Measurements from ENCODE around the gene PHF3. TPM values are rescaled to one million over a fixed set of nuclear protein-coding genes. Genes with fewer than 3 reads are reported as not detected.

PHF3 gene
- total RNA-seq, result 100 to 1,000 TPM in 1 of 2 donors, 10 to 100 TPM in 1; 38.9 to 137 TPM
- polyA plus RNA-seq, result 10 to 100 TPM in 1 of 2 donors, 1 to 10 TPM in 1; 8.3 to 11.5 TPM
- long read RNA-seq, donor 1, partial matches to known transcripts, result 28 of 29 reads
- long read RNA-seq, donor 1, other reads (novel, unspliced or antisense), result 0 of 29 reads
- long read RNA-seq, donor 2, partial matches to known transcripts, result 0 of 1 reads
- long read RNA-seq, donor 2, other reads (novel, unspliced or antisense), result 0 of 1 reads
- long read RNA-seq, donor 3, partial matches to known transcripts, result 5 of 5 reads
- long read RNA-seq, donor 3, other reads (novel, unspliced or antisense), result 0 of 5 reads
- long read RNA-seq, donor 4, result 0 reads
- long read RNA-seq, donor 5, full-length matches to known transcripts, result 1 of 1 reads
- long read RNA-seq, donor 5, partial matches to known transcripts, result 0 of 1 reads
- long read RNA-seq, donor 5, other reads (novel, unspliced or antisense), result 0 of 1 reads

GRCh38 chr6:63635588-63636517 is at the start of gene PHF3:
Gene PHF3, plus strand, starts transcription at chr6:63635802. Its CDS starts 10,750 bp downstream, at chr6:63646552.
- 0% methylated on average over 85 to 126 of the region's 126 CpGs for WGBS, 2 donors
- Histone ChIP-seq H3K27ac (ENCODE audit: low read depth in 1 of 2, low read length in 1 of 2) (peak within 1 kb of the TSS; percentile 97 to 98), H3K27me3 (ENCODE audit: control insufficient read depth in 3 of 3, insufficient read depth in 3 of 3, low read length in 2 of 3) (no peaks in the 10 kb centered on the region), H3K4me3 (peak within 1 kb of the TSS; percentile 69), H3K9ac (ENCODE audit: insufficient read depth in 1 of 2, low read length in 2 of 2) (peak within 1 kb of the TSS; percentile 86 to 90), H3K9me3 (ENCODE audit: control insufficient read depth in 4 of 4, insufficient read depth in 3 of 4, low read length in 3 of 4) (no peaks in the 10 kb centered on the region), H3K36me3 (ENCODE audit: control insufficient read depth in 4 of 4, insufficient read depth in 4 of 4, low read length in 4 of 4) (no peaks in the 10 kb centered on the region), H3K4me1 (ENCODE audit: control insufficient read depth in 5 of 5, insufficient read depth in 5 of 5, low read length in 5 of 5) (peaks cover 0 to 37% (median 0%) of the 10 kb centered on the region in 5 donors)
- ATAC-seq (ENCODE audit: insufficient read depth, low FRiP score) (peak; percentile 97), DNase-seq (peak; percentile 95 to 97 (median 95))
- no peak for TF ChIP-seq CTCF (IDR thresholded peaks at IDR 0.05; ENCODE audit: control extremely low read depth, extremely low read depth)

GRCh38 chr6:63589952-63590411 is 45.6 kb upstream of the PHF3 start:
- Histone ChIP-seq H3K36me3 (ENCODE audit: control insufficient read depth in 4 of 4, insufficient read depth in 4 of 4, low read length in 4 of 4) (no peaks in the 10 kb centered on the region), H3K27ac (ENCODE audit: low read depth in 1 of 2, low read length in 1 of 2) (no peak overlapping the region), H3K9ac (ENCODE audit: insufficient read depth in 1 of 2, low read length in 2 of 2) (no peak overlapping the region), H3K27me3 (ENCODE audit: control insufficient read depth in 3 of 3, insufficient read depth in 3 of 3, low read length in 2 of 3) (no peaks in the 10 kb centered on the region), H3K4me1 (ENCODE audit: control insufficient read depth in 5 of 5, insufficient read depth in 5 of 5, low read length in 5 of 5) (no peaks in the 10 kb centered on the region), H3K9me3 (ENCODE audit: control insufficient read depth in 4 of 4, insufficient read depth in 3 of 4, low read length in 3 of 4) (no peaks in the 10 kb centered on the region), H3K4me3 (no peak overlapping the region)
- ATAC-seq (ENCODE audit: insufficient read depth, low FRiP score) (no peak), DNase-seq (no peak)
- WGBS, 2 donors, result 67 to 74% methylated on average over 2 of the region's 2 CpGs
- TF ChIP-seq CTCF (IDR thresholded peaks at IDR 0.05; ENCODE audit: control extremely low read depth, extremely low read depth), result no peak

- Histone ChIP-seq H3K27me3 (ENCODE audit: control insufficient read depth in 3 of 3, insufficient read depth in 3 of 3, low read length in 2 of 3) (no peaks in the 10 kb centered on the region), H3K9me3 (ENCODE audit: control insufficient read depth in 4 of 4, insufficient read depth in 3 of 4, low read length in 3 of 4) (no peaks in the 10 kb centered on the region), H3K4me3 (no peak overlapping the region), H3K36me3 (ENCODE audit: control insufficient read depth in 4 of 4, insufficient read depth in 4 of 4, low read length in 4 of 4) (no peaks in the 10 kb centered on the region), H3K9ac (ENCODE audit: insufficient read depth in 1 of 2, low read length in 2 of 2) (no peak overlapping the region), H3K27ac (ENCODE audit: low read depth in 1 of 2, low read length in 1 of 2) (no peak overlapping the region), H3K4me1 (ENCODE audit: control insufficient read depth in 5 of 5, insufficient read depth in 5 of 5, low read length in 5 of 5) (no peaks in the 10 kb centered on the region)
- no peak for TF ChIP-seq CTCF (IDR thresholded peaks at IDR 0.05; ENCODE audit: control extremely low read depth, extremely low read depth)
- WGBS, 2 donors, result 95 to 96% methylated on average over 7 of the region's 7 CpGs
- ATAC-seq (ENCODE audit: insufficient read depth, low FRiP score), result no peak
- DNase-seq, result no peak
These were observed 42.7 kb upstream of the PHF3 start for GRCh38 chr6:63592886-63593285.

All from lung (tissue), 16 donors.